ENCODE results near the gene NFX1.

GRCh38 chr9:33320568-33321261 is 30.4 kb downstream of the NFX1 start:
- no peak for TF ChIP-seq POLR2AphosphoS5 (IDR thresholded peaks at IDR 0.05; ENCODE audit: borderline replicate concordance, low read depth, low read length)
- TF ChIP-seq EZH2 (IDR thresholded peaks at IDR 0.05), result no peak
- TF ChIP-seq FOXP2 (optimal IDR thresholded peaks at IDR 0.05; ENCODE audit: control extremely low read depth, extremely low read length, insufficient read depth), result no peak
